CD4-positive, alpha-beta T cell (primary cell): Measurements from ENCODE around the gene ATP11A. TPM values are rescaled to one million over a fixed set of nuclear protein-coding genes. Genes with fewer than 3 reads are reported as not detected.
A peak's percentile ranks its signal among the peaks of the same experiment; 100 is the strongest.

Source experiments
- ATAC-seq: fragments of 200-7000 bp; cut with Tn5 transposase; one replicate; pipeline ENCODE4 v1.10.0; 2022; ENCODE audit warnings: mild to moderate bottlenecking; ENCODE audit not compliant: poor library complexity
- CTCF ChIA-PET: fragments of 350-600 bp; sonication (Branson Sonifier 250); formaldehyde crosslinking; loops from one replicate; lab custom pipeline; 2021; ENCODE audit warnings: antibody characterized with exemption, inconsistent platforms; lab: Charles Lee
- POLR2A ChIA-PET: fragments of 350-600 bp; sonication (Branson Sonifier 250); formaldehyde crosslinking; loops from one replicate; lab custom pipeline; 2021; ENCODE audit warnings: antibody characterized with exemption, inconsistent platforms; lab: Charles Lee
- DNase-seq, 14 experiments: peaks; one replicate each; pipeline ENCODE4 v3.0.0-alpha.2; 2013 to 2020; ENCODE audit warnings: mixed read lengths in 2 of 14
- H3K27ac ChIP-seq, 2 donors: one replicate each; pipeline versions ENCODE4 v1.5.1 to v1.7.0; 2013; ENCODE audit warnings: low read length in 2 of 2, low read depth in 1 of 2, mild to moderate bottlenecking in 1 of 2
- H3K27me3 ChIP-seq, 2 experiments: 1 replicate in 1 of 2; 2 replicates in 1 of 2; pipeline versions ENCODE4 v1.6.1 to v1.7.0; 2013; ENCODE audit warnings: low read length in 2 of 2, control low read depth in 1 of 2, mild to moderate bottlenecking in 1 of 2, moderate library complexity in 1 of 2; ENCODE audit not compliant: insufficient read depth in 2 of 2, control insufficient read depth in 1 of 2
- H3K36me3 ChIP-seq: one replicate; pipeline ENCODE4 v1.6.1; 2013; ENCODE audit warnings: low read length, control low read depth; ENCODE audit not compliant: insufficient read depth
- H3K4me1 ChIP-seq: one replicate; pipeline ENCODE4 v1.6.1; 2013; ENCODE audit warnings: low read length, control low read depth; ENCODE audit not compliant: insufficient read depth
- H3K4me3 ChIP-seq: one replicate; pipeline ENCODE4 v1.5.1; 2013; ENCODE audit warnings: mild to moderate bottlenecking, low read length, moderate library complexity
- H3K9me3 ChIP-seq, 2 experiments: 1 replicate in 1 of 2; 2 replicates in 1 of 2; pipeline versions ENCODE4 v1.6.1 to v1.7.0; 2013; ENCODE audit warnings: low read length in 2 of 2, mild to moderate bottlenecking in 2 of 2, control low read depth in 1 of 2, moderate library complexity in 1 of 2; ENCODE audit not compliant: control insufficient read depth in 1 of 2, insufficient read depth in 1 of 2
- H3K27ac Mint-ChIP-seq: one replicate; pipeline ENCODE4 v1.8.0; 2020; ENCODE audit warnings: mixed read lengths
- H3K27me3 Mint-ChIP-seq: one replicate; pipeline ENCODE4 v1.8.0; 2021; ENCODE audit warnings: mixed read lengths
- H3K36me3 Mint-ChIP-seq: one replicate; pipeline ENCODE4 v1.8.0; 2021; ENCODE audit warnings: low read depth, mixed read lengths
- H3K4me1 Mint-ChIP-seq: one replicate; pipeline ENCODE4 v1.8.0; 2021; ENCODE audit warnings: low read depth, mixed read lengths
- H3K4me3 Mint-ChIP-seq: one replicate; pipeline ENCODE4 v1.8.0; 2020; ENCODE audit warnings: mild to moderate bottlenecking, mixed read lengths
- H3K9me3 Mint-ChIP-seq: one replicate; pipeline ENCODE4 v1.8.0; 2020; ENCODE audit warnings: mixed read lengths
- intact Hi-C, 2 experiments: fragments of 100-400 bp; cut with DNase I in 1 of 2; cut with micrococcal nuclease in 1 of 2; formaldehyde crosslinking; loops; one replicate each; pipeline versions ENCODE4 v1.15.1 to v1.9.0; 2023 to 2025; cut with DNase I, micrococcal nuclease
- total RNA-seq, 174 experiments: library from RNA in 2 of 174; stranded (reverse) in 2 of 174; gene quantifications; one replicate each; pipeline ENCODE4 v1.2.3 and lab custom pipeline; 2021 to 2026
- TF ChIP-seq, protein P1 (sequence below): fragments of 200-600 bp; IDR thresholded peaks from one replicate; pipeline ENCODE4 v1.8.0; 2022; ENCODE audit warnings: antibody characterized with exemption, mild to moderate bottlenecking

Gene ATP11A
- total RNA-seq, 2 experiments from 2014 or later, result 56.7 to 66.8 TPM

DNA sequence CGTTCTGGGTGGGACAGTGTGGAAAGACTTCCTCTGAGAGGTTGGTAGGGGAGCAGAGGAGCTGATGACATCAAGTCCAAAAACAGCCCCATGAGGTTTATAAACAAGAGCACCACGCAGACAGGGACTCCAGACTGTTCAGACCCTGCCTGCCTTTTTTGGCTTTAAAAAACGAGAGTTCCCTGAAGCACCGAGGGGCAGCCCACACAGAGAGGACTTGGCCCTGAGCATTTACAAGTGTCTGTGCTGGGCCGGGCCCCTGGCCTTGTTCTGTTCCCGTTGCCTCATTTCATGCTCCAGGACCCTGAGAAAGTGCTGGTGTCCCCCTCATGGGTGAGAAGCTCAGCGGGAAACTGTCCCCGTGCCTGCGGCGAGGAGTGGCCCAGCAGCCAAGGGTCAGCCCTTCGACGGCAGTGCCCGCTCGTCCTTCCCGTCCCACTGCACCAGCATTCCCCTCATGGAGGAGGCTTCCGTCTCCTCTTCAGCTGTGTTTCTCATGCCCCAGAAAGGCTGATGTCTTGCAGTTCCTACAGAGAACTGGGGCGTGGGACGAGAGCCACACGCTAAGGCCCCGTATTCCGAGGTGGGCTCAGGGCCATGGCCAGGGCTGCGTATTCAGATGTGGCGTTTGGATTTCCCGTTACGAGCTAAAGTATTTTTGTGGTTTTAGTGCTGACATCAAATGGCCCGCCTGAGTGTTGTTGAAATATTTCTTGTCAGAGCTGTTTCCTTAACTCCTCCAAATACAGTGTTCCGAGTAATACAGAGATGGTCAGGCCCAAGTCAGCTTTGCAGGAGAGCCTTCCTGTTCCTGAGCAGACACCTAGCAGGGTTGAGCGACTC, 93.5 kb downstream of the ATP11A start:
- Mint-ChIP-seq H3K27me3 (no peaks in the 10 kb centered on the region), H3K9me3 (no peaks in the 10 kb centered on the region), H3K4me3 (no peak overlapping the region), H3K4me1 (peaks cover 7% of the 10 kb centered on the region), H3K27ac (peak overlapping the region; percentile 24), H3K36me3 (peaks cover 31% of the 10 kb centered on the region)
- Histone ChIP-seq H3K4me1 (no peaks in the 10 kb centered on the region), H3K27me3 (no peaks in the 10 kb centered on the region), H3K27ac (no peak overlapping the region), H3K4me3 (no peak overlapping the region), H3K9me3 (peaks cover 0 to 4% of the 10 kb centered on the region in 2 experiments), H3K36me3 (peaks cover 12% of the 10 kb centered on the region)
- ATAC-seq, result no peak
- ChIA-PET POLR2A (no interaction called here), CTCF (interaction anchor here (0.7 kb wide), 1 partner anchor 45 kb away, joined by 3 read pairs; no protein-coding TSS in a partner anchor)
- TF ChIP-seq, protein P1, sequence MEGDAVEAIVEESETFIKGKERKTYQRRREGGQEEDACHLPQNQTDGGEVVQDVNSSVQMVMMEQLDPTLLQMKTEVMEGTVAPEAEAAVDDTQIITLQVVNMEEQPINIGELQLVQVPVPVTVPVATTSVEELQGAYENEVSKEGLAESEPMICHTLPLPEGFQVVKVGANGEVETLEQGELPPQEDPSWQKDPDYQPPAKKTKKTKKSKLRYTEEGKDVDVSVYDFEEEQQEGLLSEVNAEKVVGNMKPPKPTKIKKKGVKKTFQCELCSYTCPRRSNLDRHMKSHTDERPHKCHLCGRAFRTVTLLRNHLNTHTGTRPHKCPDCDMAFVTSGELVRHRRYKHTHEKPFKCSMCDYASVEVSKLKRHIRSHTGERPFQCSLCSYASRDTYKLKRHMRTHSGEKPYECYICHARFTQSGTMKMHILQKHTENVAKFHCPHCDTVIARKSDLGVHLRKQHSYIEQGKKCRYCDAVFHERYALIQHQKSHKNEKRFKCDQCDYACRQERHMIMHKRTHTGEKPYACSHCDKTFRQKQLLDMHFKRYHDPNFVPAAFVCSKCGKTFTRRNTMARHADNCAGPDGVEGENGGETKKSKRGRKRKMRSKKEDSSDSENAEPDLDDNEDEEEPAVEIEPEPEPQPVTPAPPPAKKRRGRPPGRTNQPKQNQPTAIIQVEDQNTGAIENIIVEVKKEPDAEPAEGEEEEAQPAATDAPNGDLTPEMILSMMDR, result no peak
- DNase-seq, result peak in 1 of 14 experiments; percentile 22
- intact Hi-C loops, result no loop called here

DNA sequence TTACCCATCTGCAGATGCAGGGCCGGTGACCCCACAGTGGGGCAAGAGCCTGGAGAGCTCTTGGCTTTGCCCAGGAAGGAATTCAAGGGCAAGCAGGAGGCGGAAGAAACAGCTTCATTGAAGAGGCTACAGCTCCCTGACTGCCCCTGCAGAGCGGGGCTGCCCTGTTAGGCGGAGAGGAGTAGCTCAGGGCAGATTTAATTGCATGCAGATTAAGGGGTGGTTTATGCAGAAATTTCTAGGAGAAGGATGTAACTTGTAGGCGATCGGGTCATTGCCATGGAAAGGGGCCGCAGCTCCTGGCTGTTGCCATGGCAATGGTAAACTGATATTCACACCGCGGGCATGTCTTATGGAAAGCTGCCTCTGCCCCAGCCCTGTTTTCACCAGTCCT, 94.1 kb downstream of the ATP11A start:
- intact Hi-C loops, result no loop called here
- Histone ChIP-seq H3K27me3 (no peaks in the 10 kb centered on the region), H3K4me3 (no peak overlapping the region), H3K9me3 (peaks cover 0 to 4% of the 10 kb centered on the region in 2 experiments), H3K27ac (no peak overlapping the region), H3K4me1 (no peaks in the 10 kb centered on the region), H3K36me3 (peaks cover 16% of the 10 kb centered on the region)
- Mint-ChIP-seq H3K9me3 (no peaks in the 10 kb centered on the region), H3K27ac (no peak overlapping the region), H3K4me3 (no peak overlapping the region), H3K4me1 (peaks cover 7% of the 10 kb centered on the region), H3K27me3 (no peaks in the 10 kb centered on the region), H3K36me3 (peaks cover 37% of the 10 kb centered on the region)
- TF ChIP-seq, protein P1, result no peak
- DNase-seq, result no peak
- ATAC-seq, result no peak
- ChIA-PET CTCF (interaction anchor here (0.7 kb wide), 1 partner anchor 46 kb away, joined by 3 read pairs; no protein-coding TSS in a partner anchor), POLR2A (no interaction called here)

DNA sequence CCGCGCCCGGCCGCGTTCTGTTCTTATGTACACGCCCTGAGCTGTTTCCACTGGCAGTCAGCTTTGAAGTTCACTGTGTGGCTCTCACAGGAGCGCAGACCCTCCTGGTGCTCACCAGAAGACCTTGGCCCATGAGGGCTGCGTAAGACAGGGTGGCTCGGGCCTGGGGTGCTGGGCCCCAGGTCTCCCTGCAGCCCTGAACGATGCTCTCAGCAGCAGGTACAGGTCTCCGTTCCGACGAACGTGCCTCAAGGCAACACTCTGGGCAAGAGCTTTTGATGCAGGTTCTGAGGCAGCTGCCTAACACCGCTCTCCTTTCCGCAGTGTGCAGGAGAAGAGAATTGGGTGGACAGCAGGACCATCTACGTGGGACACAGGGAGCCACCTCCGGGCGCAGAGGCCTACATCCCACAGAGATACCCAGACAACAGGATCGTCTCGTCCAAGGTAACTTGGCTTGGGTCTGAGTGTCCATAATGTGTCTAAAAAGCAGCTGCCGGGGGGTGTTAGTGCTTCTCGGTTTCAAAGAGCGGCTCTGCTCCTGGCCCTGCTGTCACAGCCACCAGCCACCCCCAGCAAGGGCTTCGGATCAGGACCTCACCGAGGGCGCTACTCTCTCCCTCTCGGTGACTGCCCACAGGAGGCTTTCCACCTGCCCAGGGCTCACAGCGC, 95.1 kb downstream of the ATP11A start:
- Mint-ChIP-seq H3K4me3 (no peak overlapping the region), H3K4me1 (peaks cover 7% of the 10 kb centered on the region), H3K9me3 (no peaks in the 10 kb centered on the region), H3K27ac (no peak overlapping the region), H3K36me3 (peaks cover 42% of the 10 kb centered on the region), H3K27me3 (no peaks in the 10 kb centered on the region)
- CTCF ChIA-PET, result interaction anchor here (0.6 kb wide), 1 partner anchor 7 kb away, joined by 3 read pairs; no protein-coding TSS in a partner anchor
- TF ChIP-seq, protein P1, result no peak
- no peaks in the 10 kb centered on the region for H3K27me3 ChIP-seq
- intact Hi-C loops, result no loop called here
- ATAC-seq, result no peak
- peaks cover 0 to 4% of the 10 kb centered on the region in 2 experiments for H3K9me3 ChIP-seq
- no peaks in the 10 kb centered on the region for H3K4me1 ChIP-seq
- H3K27ac ChIP-seq, result no peak overlapping the region
- no peak overlapping the region for H3K4me3 ChIP-seq
- POLR2A ChIA-PET, result no interaction called here
- DNase-seq, result peak in 1 of 14 experiments; percentile 24
- H3K36me3 ChIP-seq, result peaks cover 20% of the 10 kb centered on the region
